ENCODE results near the gene CTNNB1. TPM values are rescaled to one million over a fixed set of nuclear protein-coding genes. Genes with fewer than 3 reads are reported as not detected.

Gene CTNNB1
- total RNA-seq, 1 donor from 2014 or later, result 305 TPM

DNA sequence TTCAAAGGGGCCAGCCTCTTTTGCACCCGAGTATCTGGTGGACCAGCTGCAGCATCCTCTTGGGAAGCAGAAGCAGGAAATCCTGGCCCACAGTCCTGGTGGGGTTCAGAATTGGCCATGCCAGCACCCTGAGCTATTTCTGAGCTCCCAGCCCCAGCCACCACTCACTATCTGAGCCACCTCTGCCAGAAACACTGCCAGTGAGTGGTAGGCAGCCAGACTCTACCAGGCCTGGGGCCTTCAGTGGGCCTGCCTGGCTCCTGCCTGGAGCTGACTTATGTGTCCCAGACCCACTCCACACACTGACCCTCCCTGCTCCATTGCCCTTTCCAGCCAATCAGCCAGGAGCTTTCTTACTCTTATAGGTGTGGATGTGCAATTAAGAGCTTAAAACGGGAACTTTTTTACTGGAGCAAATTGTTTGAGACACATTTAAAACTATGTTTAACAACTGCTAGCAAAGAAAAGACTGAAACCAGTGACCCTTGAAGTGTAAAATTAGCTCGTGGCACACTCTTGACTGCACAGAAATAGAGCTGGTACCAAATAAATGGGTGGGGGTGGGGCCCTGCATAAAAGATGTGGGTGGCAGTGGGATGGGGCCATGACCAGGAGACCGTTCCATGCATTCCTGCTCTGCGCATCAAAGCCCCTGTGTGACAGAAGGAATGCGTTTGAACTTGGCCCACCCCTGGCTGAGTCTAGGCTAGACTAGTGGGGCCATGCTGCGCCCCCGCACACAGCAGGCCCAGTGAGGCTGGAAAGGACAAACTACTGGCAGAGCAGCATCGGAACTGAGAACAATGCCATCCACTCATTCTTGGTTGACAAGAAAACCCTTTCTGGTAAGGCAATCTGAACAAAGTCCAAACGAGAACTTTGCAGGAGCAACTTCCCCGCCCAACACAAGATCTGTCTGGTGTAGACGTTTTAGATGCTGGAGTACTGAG, 48.0 kb downstream of the CTNNB1 start:
- intact Hi-C loops (cut with DNase I), result no loop called here
- H3K27me3 ChIP-seq, result no peaks in the 10 kb centered on the region
- no peak for ATAC-seq
- H3K36me3 ChIP-seq, result peaks cover 14% of the 10 kb centered on the region
- no peak overlapping the region for H3K27ac ChIP-seq
- H3K4me1 ChIP-seq, result no peaks in the 10 kb centered on the region
- no peak overlapping the region for H3K4me3 ChIP-seq
- TF ChIP-seq, protein P1, sequence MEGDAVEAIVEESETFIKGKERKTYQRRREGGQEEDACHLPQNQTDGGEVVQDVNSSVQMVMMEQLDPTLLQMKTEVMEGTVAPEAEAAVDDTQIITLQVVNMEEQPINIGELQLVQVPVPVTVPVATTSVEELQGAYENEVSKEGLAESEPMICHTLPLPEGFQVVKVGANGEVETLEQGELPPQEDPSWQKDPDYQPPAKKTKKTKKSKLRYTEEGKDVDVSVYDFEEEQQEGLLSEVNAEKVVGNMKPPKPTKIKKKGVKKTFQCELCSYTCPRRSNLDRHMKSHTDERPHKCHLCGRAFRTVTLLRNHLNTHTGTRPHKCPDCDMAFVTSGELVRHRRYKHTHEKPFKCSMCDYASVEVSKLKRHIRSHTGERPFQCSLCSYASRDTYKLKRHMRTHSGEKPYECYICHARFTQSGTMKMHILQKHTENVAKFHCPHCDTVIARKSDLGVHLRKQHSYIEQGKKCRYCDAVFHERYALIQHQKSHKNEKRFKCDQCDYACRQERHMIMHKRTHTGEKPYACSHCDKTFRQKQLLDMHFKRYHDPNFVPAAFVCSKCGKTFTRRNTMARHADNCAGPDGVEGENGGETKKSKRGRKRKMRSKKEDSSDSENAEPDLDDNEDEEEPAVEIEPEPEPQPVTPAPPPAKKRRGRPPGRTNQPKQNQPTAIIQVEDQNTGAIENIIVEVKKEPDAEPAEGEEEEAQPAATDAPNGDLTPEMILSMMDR (IDR thresholded peaks at IDR 0.05), result no peak
- no peaks in the 10 kb centered on the region for H3K9me3 ChIP-seq
- DNase-seq, result no peak

DNA sequence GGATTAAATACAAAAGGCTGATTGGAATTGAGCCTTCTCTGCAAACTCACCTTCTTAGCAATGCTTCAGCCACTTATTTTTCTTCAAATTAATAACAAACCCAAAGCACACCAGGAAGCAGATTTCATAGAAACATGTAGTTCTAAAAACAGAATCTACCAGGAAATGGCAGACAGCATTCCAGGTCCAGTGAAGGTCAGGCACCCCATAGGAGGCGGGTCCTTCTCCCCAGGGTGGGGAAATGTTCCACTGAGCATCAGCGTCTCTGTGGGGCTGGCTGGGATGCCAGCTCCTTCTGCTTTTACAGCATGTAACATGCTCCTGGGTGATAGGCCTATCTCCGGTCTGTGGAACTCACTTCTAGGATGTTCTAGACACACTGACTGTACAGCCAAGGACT, 49.2 kb downstream of the CTNNB1 start:
- intact Hi-C loops (cut with DNase I), result no loop called here
- TF ChIP-seq, protein P1 (IDR thresholded peaks at IDR 0.05), result no peak
- Histone ChIP-seq H3K4me3 (no peak overlapping the region), H3K27ac (no peak overlapping the region), H3K36me3 (peaks cover 7% of the 10 kb centered on the region), H3K9me3 (no peaks in the 10 kb centered on the region), H3K27me3 (no peaks in the 10 kb centered on the region), H3K4me1 (no peaks in the 10 kb centered on the region)
- ATAC-seq (no peak), DNase-seq (no peak)

DNA sequence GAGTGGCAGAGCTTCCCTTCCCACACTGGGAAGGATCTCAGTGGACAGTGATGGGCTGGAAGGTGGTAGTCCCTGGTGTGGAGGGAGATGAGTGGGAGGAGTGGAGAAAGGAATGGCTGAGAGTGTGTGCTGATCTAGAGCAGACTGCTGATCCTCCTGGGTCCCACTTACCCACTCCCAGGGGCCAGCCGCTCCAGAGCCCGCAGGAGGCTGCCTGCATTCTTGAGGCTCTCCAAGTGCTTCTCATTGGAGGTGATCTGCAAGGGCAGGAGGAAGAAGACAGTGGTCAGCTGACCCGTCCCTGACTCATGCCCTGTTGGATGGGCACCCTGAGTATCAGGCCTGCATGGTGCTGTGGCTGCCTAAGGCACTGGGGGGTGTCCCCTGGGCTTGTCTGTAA, 50.0 kb downstream of the CTNNB1 start:
- intact Hi-C loops (cut with DNase I), result no loop called here
- Histone ChIP-seq H3K4me1 (no peaks in the 10 kb centered on the region), H3K27ac (no peak overlapping the region), H3K9me3 (no peaks in the 10 kb centered on the region), H3K36me3 (peaks cover 7% of the 10 kb centered on the region), H3K27me3 (no peaks in the 10 kb centered on the region), H3K4me3 (no peak overlapping the region)
- DNase-seq (no peak), ATAC-seq (no peak)
- TF ChIP-seq, protein P1 (IDR thresholded peaks at IDR 0.05), result no peak

DNA sequence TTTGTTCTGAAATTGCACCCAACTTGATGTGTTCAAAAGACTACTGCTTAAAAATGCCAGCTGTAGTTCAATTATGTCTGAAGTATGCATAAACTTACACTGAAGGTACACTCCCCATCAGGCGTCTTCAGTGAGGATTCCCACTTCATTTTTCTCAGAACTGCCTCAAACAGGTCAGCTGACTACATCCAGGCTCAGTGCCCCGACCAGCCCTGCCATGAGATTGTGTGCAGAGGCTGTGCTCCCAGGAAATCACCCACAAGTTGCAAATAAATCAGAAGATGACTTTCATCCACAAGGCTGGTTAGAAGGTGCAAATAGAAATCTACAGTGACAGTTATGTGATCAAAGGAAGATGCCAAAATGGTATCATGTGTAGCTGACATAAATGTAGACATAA, 51.5 kb downstream of the CTNNB1 start:
- intact Hi-C loops (cut with DNase I), result no loop called here
- DNase-seq (no peak), ATAC-seq (no peak)
- H3K27ac ChIP-seq, result no peak overlapping the region
- H3K27me3 ChIP-seq, result no peaks in the 10 kb centered on the region
- TF ChIP-seq, protein P1 (IDR thresholded peaks at IDR 0.05), result no peak
- H3K4me3 ChIP-seq, result no peak overlapping the region
- H3K36me3 ChIP-seq, result peaks cover 7% of the 10 kb centered on the region
- H3K9me3 ChIP-seq, result no peaks in the 10 kb centered on the region
- no peaks in the 10 kb centered on the region for H3K4me1 ChIP-seq

DNA sequence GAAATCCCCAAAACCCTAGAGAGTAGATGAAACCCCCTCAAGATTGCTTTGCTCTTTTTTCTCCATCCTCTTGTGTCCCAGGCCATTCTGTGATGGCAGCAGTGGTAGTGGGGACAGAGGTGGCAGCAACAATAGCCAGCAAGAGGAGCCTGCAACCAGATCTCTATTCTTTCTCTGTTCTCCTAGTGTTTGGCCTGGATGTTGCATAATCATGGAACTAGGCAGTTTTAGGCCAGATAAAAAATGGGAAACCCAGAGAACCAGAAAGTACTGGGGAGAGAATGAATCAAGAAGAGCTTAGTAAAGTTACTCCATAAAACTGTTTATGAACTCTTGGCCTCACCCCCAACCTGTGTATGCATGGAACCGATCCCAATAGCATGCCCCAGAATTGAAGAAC, 52.3 kb downstream of the CTNNB1 start:
- no peak for ATAC-seq
- TF ChIP-seq, protein P1 (IDR thresholded peaks at IDR 0.05), result no peak
- intact Hi-C loops (cut with DNase I), result no loop called here
- H3K4me3 ChIP-seq, result no peak overlapping the region
- no peak for DNase-seq
- peaks cover 7% of the 10 kb centered on the region for H3K36me3 ChIP-seq
- no peaks in the 10 kb centered on the region for H3K27me3 ChIP-seq
- H3K9me3 ChIP-seq, result no peaks in the 10 kb centered on the region
- no peak overlapping the region for H3K27ac ChIP-seq
- H3K4me1 ChIP-seq, result no peaks in the 10 kb centered on the region

All from upper lobe of right lung (tissue), 1 donor.